Progenitor cell of endocrine pancreas (in vitro differentiated cells): ENCODE results near the gene EEPD1. TPM values are rescaled to one million over a fixed set of nuclear protein-coding genes. Genes with fewer than 3 reads are reported as not detected.

Source experiments
- DNase-seq: peaks from one replicate; pipeline ENCODE4 v3.0.0; 2021; ENCODE audit warnings: low spot score; ENCODE audit not compliant: unreplicated experiment
- H3K27ac Mint-ChIP-seq: 2 replicates; pipeline ENCODE4 v1.8.0; 2021; ENCODE audit warnings: mild to moderate bottlenecking, moderate library complexity, mixed read lengths
- H3K27me3 Mint-ChIP-seq: 2 replicates; pipeline ENCODE4 v1.8.0; 2021; ENCODE audit warnings: mixed read lengths
- H3K36me3 Mint-ChIP-seq: 2 replicates; pipeline ENCODE4 v1.8.0; 2022; ENCODE audit warnings: mixed read lengths; ENCODE audit not compliant: insufficient read depth
- H3K4me1 Mint-ChIP-seq: 2 replicates; pipeline ENCODE4 v1.8.0; 2021; ENCODE audit warnings: low read depth, mixed read lengths
- H3K4me3 Mint-ChIP-seq: 2 replicates; pipeline ENCODE4 v1.8.0; 2021; ENCODE audit warnings: low read depth, mild to moderate bottlenecking, moderate library complexity, mixed read lengths
- H3K9me3 Mint-ChIP-seq: 2 replicates; pipeline ENCODE4 v1.8.0; 2021; ENCODE audit warnings: low read depth, mixed read lengths
- CTCF ChIP-seq: fragments of 200-600 bp; sonication (generic); IDR thresholded peaks from one replicate; pipeline ENCODE4 v1.5.0; 2021; ENCODE audit warnings: antibody characterized with exemption, mild to moderate bottlenecking; ENCODE audit not compliant: unreplicated experiment
- total RNA-seq: library from RNA; stranded (reverse); gene quantifications from 2 replicates; pipeline ENCODE4 v1.2.1, GENCODE V29; 2021

Gene EEPD1
- total RNA-seq, 1 donor from 2014 or later = 10.6 TPM

GRCh38 chr7:36207451-36208291 lies 54.6 kb downstream of the EEPD1 start:
- Mint-ChIP-seq H3K36me3 (no peaks in the 10 kb centered on the region), H3K27ac (no peak overlapping the region), H3K4me1 (peaks cover 28% of the 10 kb centered on the region), H3K9me3 (no peaks in the 10 kb centered on the region), H3K27me3 (no peaks in the 10 kb centered on the region), H3K4me3 (no peak overlapping the region)
- no peak for DNase-seq
- TF ChIP-seq CTCF = peak; percentile 8

- no peak overlapping the region for H3K27ac Mint-ChIP-seq
Measured at GRCh38 chr7:36208426-36208825, 55.4 kb downstream of the EEPD1 start.

DNA sequence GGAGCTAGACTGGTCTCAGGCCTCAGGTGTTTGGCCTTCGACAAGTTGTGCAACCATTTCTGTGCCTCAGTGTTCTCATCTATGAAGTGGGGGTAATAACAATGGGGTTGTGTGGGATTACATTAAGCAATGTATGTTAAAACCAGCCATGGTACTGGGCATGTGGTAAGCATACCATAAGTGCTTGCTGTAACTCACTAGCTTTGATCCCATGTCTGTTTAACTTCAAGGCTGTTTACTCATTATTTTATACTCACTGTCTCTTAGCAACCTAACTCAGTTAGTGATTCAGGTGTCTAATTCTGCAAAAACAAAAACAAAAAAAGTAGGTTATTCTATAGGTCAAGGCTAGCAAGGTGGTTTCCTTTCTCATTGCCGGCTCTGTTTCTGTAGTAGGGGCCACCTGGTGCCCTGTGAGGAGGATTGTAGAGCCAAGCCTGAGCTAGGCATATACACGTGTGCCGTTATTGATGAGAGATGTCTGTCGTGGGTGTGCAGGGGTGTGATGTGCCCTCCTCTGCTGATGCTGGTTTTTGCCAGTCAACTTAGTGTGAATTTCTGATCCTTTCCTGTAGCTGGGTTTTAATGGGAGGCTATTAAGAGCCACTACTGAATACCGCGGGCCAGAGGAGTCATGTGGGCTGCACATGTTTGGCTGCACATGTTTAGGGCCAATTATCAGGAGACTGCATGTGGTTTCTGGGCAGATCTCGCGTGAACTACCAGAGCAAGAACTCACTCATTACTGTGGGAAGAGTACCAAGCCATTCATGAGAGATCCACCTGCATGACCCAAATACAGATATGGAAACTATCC lies 56.2 kb downstream of the EEPD1 start:
- H3K4me1 Mint-ChIP-seq = peaks cover 18% of the 10 kb centered on the region
- peak overlapping the region; percentile 29 for H3K27ac Mint-ChIP-seq
- DNase-seq = no peak
- no peak overlapping the region for H3K4me3 Mint-ChIP-seq
- H3K9me3 Mint-ChIP-seq = no peaks in the 10 kb centered on the region
- peaks cover 3% of the 10 kb centered on the region for H3K36me3 Mint-ChIP-seq
- TF ChIP-seq CTCF = no peak
- no peaks in the 10 kb centered on the region for H3K27me3 Mint-ChIP-seq

More at GRCh38 chr7:36208426-36208825, 55.4 kb downstream of the EEPD1 start:
- Mint-ChIP-seq H3K4me1 (peaks cover 22% of the 10 kb centered on the region), H3K9me3 (no peaks in the 10 kb centered on the region), H3K4me3 (no peak overlapping the region), H3K36me3 (peaks cover 3% of the 10 kb centered on the region), H3K27me3 (no peaks in the 10 kb centered on the region)
- TF ChIP-seq CTCF = no peak
- DNase-seq = no peak

GRCh38 chr7:36209814-36210183 lies 56.7 kb downstream of the EEPD1 start:
- Mint-ChIP-seq H3K27me3 (no peaks in the 10 kb centered on the region), H3K4me1 (peaks cover 17% of the 10 kb centered on the region), H3K9me3 (no peaks in the 10 kb centered on the region), H3K36me3 (peaks cover 3% of the 10 kb centered on the region), H3K4me3 (no peak overlapping the region), H3K27ac (no peak overlapping the region)
- DNase-seq = no peak
- no peak for TF ChIP-seq CTCF

DNA sequence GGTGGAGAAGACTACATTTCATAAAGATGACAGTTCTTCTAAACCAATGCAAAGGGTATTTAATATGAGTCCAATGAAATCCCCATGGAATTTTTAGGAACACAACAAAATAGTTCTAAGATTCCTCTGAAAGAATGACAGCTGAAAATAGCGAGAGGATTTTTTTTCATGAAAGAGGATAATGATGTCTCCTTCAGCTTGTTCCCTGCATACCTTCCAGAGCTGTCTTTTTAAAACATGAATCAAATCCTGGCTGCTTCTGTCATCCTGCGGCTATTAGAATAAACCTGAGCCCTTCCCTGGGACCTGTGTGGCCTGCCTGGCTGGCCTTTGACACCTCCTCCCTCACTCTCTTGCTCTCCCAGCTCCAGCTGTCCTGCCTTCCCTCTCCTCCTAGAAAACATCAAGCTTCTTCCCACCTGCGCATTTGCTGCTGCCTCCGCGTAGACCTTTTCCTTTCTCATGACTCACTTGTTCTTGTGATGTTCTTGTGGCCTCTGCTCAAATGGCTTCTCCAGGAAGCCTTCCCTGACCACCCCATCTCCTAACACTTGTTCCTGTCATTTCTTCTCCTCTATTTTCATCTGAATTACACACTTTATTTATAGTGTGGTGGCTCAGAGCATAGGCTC lies 57.4 kb downstream of the EEPD1 start:
- H3K4me1 Mint-ChIP-seq = peaks cover 14% of the 10 kb centered on the region
- no peak overlapping the region for H3K4me3 Mint-ChIP-seq
- TF ChIP-seq CTCF = no peak
- no peaks in the 10 kb centered on the region for H3K27me3 Mint-ChIP-seq
- no peak for DNase-seq
- peaks cover 3% of the 10 kb centered on the region for H3K36me3 Mint-ChIP-seq
- H3K27ac Mint-ChIP-seq = peak overlapping the region; percentile 44
- no peaks in the 10 kb centered on the region for H3K9me3 Mint-ChIP-seq
